VCaP (cell line): ENCODE results near the gene GAGE12E.
"Not testable (repeated sequence)": the region's sequence is repeated elsewhere in the genome, so short reads cannot be mapped to it uniquely, and the experiment has no call there.

Source experiments
- H3K27ac ChIP-seq: fragments of 450-650 bp; 2 replicates; pipeline ENCODE4 v1.5.1; 2017

GAGE12E gene, protein sequence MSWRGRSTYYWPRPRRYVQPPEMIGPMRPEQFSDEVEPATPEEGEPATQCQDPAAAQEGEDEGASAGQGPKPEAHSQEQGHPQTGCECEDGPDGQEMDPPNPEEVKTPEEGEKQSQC

DNA sequence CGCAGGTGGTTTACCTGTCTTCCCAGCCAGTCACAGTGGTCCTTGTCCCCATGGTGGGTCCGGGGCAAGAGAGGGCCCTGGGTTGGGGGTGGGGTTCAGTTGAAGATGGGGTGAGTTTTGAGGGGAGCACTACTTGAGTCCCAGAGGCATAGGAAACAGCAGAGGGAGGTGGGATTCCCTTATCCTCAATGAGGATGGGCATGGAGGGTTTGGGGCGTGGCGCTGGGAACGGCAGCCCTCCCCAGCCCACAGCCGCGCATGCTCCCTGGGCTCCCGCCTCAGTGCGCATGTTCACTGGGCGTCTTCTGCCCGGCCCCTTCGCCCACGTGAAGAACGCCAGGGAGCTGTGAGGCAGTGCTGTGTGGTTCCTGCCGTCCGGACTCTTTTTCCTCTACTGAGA, at the start of gene GAGE12E:
GAGE12E (plus strand) TSS at position 301 of the 400 bp plus-strand sequence. CDS start 1,155 bp downstream, outside the sequence.
- not testable (repeated sequence) for H3K27ac ChIP-seq

DNA sequence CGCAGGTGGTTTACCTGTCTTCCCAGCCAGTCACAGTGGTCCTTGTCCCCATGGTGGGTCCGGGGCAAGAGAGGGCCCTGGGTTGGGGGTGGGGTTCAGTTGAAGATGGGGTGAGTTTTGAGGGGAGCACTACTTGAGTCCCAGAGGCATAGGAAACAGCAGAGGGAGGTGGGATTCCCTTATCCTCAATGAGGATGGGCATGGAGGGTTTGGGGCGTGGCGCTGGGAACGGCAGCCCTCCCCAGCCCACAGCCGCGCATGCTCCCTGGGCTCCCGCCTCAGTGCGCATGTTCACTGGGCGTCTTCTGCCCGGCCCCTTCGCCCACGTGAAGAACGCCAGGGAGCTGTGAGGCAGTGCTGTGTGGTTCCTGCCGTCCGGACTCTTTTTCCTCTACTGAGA, 19.2 kb upstream of the GAGE12E start, which contains the start of gene GAGE12C:
GAGE12C (plus strand) TSS at position 301 of the 400 bp plus-strand sequence. CDS start 1,155 bp downstream, outside the sequence.
- H3K27ac ChIP-seq = not testable (repeated sequence)

DNA sequence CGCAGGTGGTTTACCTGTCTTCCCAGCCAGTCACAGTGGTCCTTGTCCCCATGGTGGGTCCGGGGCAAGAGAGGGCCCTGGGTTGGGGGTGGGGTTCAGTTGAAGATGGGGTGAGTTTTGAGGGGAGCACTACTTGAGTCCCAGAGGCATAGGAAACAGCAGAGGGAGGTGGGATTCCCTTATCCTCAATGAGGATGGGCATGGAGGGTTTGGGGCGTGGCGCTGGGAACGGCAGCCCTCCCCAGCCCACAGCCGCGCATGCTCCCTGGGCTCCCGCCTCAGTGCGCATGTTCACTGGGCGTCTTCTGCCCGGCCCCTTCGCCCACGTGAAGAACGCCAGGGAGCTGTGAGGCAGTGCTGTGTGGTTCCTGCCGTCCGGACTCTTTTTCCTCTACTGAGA, 9.7 kb upstream of the GAGE12E start, which contains the start of gene GAGE12D:
GAGE12D (plus strand) TSS at position 301 of the 400 bp plus-strand sequence. CDS start 1,155 bp downstream, outside the sequence.
- H3K27ac ChIP-seq = not testable (repeated sequence)

DNA sequence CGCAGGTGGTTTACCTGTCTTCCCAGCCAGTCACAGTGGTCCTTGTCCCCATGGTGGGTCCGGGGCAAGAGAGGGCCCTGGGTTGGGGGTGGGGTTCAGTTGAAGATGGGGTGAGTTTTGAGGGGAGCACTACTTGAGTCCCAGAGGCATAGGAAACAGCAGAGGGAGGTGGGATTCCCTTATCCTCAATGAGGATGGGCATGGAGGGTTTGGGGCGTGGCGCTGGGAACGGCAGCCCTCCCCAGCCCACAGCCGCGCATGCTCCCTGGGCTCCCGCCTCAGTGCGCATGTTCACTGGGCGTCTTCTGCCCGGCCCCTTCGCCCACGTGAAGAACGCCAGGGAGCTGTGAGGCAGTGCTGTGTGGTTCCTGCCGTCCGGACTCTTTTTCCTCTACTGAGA, 9.5 kb downstream of the GAGE12E start, which contains the start of gene GAGE12F:
GAGE12F (plus strand) TSS at position 301 of the 400 bp plus-strand sequence. CDS start 1,155 bp downstream, outside the sequence.
- H3K27ac ChIP-seq = not testable (repeated sequence)

DNA sequence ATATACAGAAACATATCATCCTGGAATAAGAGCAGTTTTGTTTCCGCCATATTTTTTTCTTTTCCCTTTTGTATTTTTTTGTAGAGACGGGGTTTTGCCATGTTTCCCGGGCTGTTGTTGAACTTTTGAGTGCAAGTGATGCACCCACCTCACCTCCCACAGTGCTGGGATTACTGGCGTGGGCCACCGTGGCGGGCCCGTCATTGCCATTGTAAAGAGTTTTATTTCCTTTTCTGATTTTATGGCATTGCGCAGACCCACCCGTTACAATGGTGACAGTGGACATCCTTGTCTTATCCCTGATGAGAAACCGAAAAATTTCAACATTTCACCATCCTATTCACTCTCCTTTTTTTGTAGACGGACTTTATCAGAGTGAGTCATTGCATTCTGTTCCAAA, 17.6 kb downstream of the GAGE12E start:
- H3K27ac ChIP-seq = not testable (repeated sequence)

DNA sequence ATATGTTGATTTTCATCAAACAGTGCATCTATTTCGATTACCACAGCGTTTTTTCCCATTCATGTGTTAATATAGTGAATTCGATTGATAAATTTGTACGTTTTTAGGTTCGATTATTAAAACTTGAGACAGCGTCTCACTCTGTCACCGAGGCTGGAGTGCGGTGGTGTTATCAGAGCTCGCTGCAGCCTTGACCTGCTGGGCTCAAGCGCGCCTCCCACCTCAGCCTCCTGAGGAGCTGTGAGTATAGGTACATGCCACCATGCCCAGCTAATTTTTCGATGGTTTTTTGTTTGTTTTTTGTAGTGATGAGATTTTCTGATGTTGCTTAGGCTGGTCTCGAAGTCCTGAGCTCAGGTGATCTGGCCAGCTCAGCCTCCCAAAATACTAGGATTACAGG, 18.1 kb downstream of the GAGE12E start:
- H3K27ac ChIP-seq = not testable (repeated sequence)

DNA sequence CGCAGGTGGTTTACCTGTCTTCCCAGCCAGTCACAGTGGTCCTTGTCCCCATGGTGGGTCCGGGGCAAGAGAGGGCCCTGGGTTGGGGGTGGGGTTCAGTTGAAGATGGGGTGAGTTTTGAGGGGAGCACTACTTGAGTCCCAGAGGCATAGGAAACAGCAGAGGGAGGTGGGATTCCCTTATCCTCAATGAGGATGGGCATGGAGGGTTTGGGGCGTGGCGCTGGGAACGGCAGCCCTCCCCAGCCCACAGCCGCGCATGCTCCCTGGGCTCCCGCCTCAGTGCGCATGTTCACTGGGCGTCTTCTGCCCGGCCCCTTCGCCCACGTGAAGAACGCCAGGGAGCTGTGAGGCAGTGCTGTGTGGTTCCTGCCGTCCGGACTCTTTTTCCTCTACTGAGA, 19.0 kb downstream of the GAGE12E start, which contains the start of gene GAGE12G:
GAGE12G (plus strand) TSS at position 301 of the 400 bp plus-strand sequence. CDS start 1,155 bp downstream, outside the sequence.
- H3K27ac ChIP-seq = not testable (repeated sequence)

DNA sequence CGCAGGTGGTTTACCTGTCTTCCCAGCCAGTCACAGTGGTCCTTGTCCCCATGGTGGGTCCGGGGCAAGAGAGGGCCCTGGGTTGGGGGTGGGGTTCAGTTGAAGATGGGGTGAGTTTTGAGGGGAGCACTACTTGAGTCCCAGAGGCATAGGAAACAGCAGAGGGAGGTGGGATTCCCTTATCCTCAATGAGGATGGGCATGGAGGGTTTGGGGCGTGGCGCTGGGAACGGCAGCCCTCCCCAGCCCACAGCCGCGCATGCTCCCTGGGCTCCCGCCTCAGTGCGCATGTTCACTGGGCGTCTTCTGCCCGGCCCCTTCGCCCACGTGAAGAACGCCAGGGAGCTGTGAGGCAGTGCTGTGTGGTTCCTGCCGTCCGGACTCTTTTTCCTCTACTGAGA, 28.6 kb downstream of the GAGE12E start, which contains the start of gene GAGE12H:
GAGE12H (plus strand) TSS at position 301 of the 400 bp plus-strand sequence. CDS start 1,155 bp downstream, outside the sequence.
- H3K27ac ChIP-seq = not testable (repeated sequence)

DNA sequence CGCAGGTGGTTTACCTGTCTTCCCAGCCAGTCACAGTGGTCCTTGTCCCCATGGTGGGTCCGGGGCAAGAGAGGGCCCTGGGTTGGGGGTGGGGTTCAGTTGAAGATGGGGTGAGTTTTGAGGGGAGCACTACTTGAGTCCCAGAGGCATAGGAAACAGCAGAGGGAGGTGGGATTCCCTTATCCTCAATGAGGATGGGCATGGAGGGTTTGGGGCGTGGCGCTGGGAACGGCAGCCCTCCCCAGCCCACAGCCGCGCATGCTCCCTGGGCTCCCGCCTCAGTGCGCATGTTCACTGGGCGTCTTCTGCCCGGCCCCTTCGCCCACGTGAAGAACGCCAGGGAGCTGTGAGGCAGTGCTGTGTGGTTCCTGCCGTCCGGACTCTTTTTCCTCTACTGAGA, 38.1 kb downstream of the GAGE12E start, which contains the start of gene GAGE2A:
GAGE2A (plus strand) TSS at position 301 of the 400 bp plus-strand sequence. CDS start 1,155 bp downstream, outside the sequence.
- H3K27ac ChIP-seq = not testable (repeated sequence)

DNA sequence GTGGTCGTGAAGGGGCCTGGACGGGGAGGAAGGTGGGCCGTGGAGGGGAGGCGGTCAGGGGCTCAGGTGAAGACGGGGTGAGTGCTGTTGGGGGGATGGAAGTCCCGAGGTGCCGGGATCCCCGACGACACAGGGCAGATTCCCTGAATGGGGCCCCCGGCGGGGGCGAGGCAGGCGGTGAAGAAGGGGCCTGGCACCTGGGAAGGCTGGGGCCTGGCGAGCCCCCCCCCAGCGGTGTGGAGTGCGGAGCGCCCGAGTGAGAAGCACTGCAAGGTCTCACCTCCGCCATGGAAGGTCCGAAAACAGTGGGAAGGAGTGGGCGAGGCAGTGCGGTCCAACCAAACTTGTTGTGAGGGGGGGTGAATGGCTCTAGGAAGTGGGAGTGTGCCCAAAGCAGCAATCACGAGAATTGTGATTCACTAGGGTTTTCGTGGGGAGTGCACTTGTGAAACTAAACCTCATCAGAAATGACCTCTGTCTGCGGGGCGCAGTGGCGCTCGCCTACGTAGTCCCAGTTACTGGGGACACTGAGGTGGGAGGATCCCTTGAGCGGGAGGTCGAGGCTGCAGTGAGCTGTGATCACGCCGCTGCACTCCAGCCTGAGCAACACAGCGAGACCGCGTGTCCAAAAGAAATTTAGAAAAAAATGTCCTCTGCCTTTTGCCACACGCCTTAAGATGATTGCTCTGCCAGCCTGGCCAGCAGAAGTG, 38.8 kb downstream of the GAGE12E start:
- not testable (repeated sequence) for H3K27ac ChIP-seq

DNA sequence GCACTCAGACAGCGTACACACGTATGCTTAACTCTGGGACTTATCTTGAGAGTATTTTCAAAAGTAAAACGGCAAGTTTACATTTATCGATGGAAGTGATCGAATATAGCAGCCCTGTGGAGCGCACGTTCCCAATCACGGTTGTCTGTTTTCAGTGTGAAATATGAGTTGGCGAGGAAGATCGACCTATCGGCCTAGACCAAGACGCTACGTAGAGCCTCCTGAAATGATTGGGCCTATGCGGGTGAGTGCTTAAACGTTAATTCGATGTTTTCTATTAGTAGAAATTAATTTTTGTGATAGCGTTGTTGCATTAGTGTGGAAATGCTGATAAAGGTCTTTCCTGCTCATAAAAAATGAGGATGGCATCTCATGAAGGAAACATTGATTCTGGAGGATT, 39.4 kb downstream of the GAGE12E start:
- not testable (repeated sequence) for H3K27ac ChIP-seq

DNA sequence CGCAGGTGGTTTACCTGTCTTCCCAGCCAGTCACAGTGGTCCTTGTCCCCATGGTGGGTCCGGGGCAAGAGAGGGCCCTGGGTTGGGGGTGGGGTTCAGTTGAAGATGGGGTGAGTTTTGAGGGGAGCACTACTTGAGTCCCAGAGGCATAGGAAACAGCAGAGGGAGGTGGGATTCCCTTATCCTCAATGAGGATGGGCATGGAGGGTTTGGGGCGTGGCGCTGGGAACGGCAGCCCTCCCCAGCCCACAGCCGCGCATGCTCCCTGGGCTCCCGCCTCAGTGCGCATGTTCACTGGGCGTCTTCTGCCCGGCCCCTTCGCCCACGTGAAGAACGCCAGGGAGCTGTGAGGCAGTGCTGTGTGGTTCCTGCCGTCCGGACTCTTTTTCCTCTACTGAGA, 47.6 kb downstream of the GAGE12E start, which contains the start of gene GAGE1:
GAGE1 (plus strand) TSS at position 301 of the 400 bp plus-strand sequence. CDS start 1,155 bp downstream, outside the sequence.
- not testable (repeated sequence) for H3K27ac ChIP-seq
